ENCODE data around the gene ALDH1L2. TPM values are rescaled to one million over a fixed set of nuclear protein-coding genes. Genes with fewer than 3 reads are reported as not detected.
A peak's percentile ranks its signal among the peaks of the same experiment; 100 is the strongest.

Gene ALDH1L2
- total RNA-seq, 1 donor: 79.1 TPM

- H3K4me3 ChIP-seq (ENCODE audit: low read depth, low read length): no peak overlapping the region
- DNase-seq (ENCODE audit: low read depth): peak; percentile 42
- no peak for TF ChIP-seq CTCF (IDR thresholded peaks at IDR 0.05; ENCODE audit: insufficient read depth, low read length)
These were observed 108.5 kb downstream of the ALDH1L2 start for GRCh38 chr12:104975587-104976343.

GRCh38 chr12:104974626-104975290 lies 109.5 kb downstream of the ALDH1L2 start:
- no peak overlapping the region for H3K4me3 ChIP-seq (ENCODE audit: low read depth, low read length)
- no peak for TF ChIP-seq CTCF (IDR thresholded peaks at IDR 0.05; ENCODE audit: insufficient read depth, low read length)
- DNase-seq (ENCODE audit: low read depth): peak; percentile 37

- no peak overlapping the region for H3K4me3 ChIP-seq (ENCODE audit: low read depth, low read length)
- TF ChIP-seq CTCF (IDR thresholded peaks at IDR 0.05; ENCODE audit: insufficient read depth, low read length): no peak
- no peak for DNase-seq (ENCODE audit: low read depth)
These were observed 111.0 kb downstream of the ALDH1L2 start for GRCh38 chr12:104973250-104973649.

DNA sequence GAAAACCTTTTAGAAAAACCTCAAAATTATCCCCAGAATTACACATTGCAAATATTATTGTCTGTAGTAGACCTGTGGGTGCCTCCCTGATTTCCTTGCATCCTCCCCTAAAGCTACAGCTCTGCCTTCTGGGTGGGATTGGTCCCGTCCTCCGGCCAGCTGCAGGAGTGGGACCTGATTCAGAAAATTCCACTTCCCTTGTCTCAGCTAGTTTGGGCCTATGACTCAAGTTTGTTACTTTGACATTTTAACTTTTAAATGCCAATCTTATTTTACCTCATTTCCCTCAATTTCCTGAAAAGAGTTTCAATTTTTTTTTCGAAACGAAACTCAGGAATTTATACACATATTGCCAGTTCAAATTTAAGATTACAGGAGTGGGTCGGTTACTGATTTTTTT lies 113.0 kb downstream of the ALDH1L2 start:
- DNase-seq (ENCODE audit: low read depth): no peak
- no peak overlapping the region for H3K4me3 ChIP-seq (ENCODE audit: low read depth, low read length)
- TF ChIP-seq CTCF (IDR thresholded peaks at IDR 0.05; ENCODE audit: insufficient read depth, low read length): no peak

Other genes starting within 250 kb of the ALDH1L2 start
- 26.0 and 32.3 TPM in 2 replicates for gene SLC41A2, start 126.2 kb downstream of the ALDH1L2 start, total RNA-seq (ENCODE audit: low replicate concordance)
- gene NOPCHAP1, start 98.1 kb downstream of the ALDH1L2 start, total RNA-seq (ENCODE audit: low replicate concordance): 4.0 and 5.5 TPM in 2 replicates
- gene WASHC4, start 23.3 kb upstream of the ALDH1L2 start, total RNA-seq (ENCODE audit: low replicate concordance): 75.6 and 102 TPM in 2 replicates
- 48.5 and 73.0 TPM in 2 replicates for gene APPL2, start 151.7 kb upstream of the ALDH1L2 start, total RNA-seq (ENCODE audit: low replicate concordance)
- gene C12orf75, start 246.2 kb upstream of the ALDH1L2 start, total RNA-seq (ENCODE audit: low replicate concordance): 31.7 and 130 TPM in 2 replicates

Measured in fibroblast of the aortic adventitia (primary cell).